Stimulated activated CD4-positive, alpha-beta T cell treated with anti-CD3 and anti-CD28 coated beads, TNF-alpha, amount 100 ng/mL, for 48 hours (primary cell): ENCODE data around the gene NPTX1.
"Not testable (repeated sequence)": the region's sequence is repeated elsewhere in the genome, so short reads cannot be mapped to it uniquely, and the experiment has no call there.

Source experiments
- DNase-seq, 3 donors: peaks; one replicate each; pipeline ENCODE4 v3.0.0-alpha.2; 2020; ENCODE audit warnings: low read depth in 3 of 3

NPTX1 gene, protein sequence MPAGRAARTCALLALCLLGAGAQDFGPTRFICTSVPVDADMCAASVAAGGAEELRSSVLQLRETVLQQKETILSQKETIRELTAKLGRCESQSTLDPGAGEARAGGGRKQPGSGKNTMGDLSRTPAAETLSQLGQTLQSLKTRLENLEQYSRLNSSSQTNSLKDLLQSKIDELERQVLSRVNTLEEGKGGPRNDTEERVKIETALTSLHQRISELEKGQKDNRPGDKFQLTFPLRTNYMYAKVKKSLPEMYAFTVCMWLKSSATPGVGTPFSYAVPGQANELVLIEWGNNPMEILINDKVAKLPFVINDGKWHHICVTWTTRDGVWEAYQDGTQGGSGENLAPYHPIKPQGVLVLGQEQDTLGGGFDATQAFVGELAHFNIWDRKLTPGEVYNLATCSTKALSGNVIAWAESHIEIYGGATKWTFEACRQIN

DNA sequence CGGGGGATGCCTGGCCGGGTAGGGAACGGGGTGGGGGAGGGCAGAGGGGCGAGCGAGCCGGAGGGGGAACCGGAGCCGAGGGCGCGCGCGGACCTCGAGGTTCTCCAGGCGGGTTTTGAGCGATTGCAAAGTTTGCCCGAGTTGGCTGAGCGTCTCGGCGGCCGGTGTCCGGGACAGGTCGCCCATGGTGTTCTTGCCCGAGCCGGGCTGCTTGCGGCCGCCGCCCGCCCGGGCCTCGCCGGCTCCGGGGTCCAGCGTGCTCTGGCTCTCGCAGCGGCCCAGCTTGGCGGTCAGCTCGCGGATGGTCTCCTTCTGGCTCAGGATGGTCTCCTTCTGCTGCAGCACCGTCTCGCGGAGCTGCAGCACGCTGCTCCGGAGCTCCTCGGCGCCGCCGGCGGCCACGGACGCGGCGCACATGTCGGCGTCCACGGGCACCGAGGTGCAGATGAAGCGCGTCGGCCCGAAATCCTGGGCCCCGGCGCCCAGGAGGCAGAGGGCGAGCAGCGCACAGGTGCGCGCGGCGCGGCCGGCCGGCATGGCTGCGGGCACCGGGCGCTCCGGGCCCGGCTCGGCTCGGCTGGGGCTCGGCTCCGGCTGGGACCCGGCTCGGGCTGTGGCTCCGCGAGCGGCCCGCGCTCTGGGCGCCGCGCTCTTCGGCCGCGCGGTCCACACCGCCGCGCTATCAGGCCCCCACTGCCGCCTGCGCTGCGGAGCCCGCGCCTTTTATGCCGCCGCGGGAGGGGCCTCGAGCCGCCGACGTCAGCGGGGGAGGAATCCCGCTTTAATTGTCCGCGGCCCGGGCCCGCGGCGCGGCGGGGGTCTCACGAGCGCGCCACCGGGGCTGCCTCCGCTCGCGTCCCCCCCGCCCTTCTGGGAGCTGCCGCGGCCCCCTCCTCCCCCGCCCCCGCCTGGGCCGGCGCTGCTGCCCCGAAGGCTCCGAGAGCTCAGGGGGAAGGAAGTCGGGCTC is at the start of gene NPTX1:
NPTX1 (minus strand) TSS at position 698 of the 967 bp plus-strand sequence; CDS start at position 537, 161 bp downstream.
- DNase-seq: no peak

DNA sequence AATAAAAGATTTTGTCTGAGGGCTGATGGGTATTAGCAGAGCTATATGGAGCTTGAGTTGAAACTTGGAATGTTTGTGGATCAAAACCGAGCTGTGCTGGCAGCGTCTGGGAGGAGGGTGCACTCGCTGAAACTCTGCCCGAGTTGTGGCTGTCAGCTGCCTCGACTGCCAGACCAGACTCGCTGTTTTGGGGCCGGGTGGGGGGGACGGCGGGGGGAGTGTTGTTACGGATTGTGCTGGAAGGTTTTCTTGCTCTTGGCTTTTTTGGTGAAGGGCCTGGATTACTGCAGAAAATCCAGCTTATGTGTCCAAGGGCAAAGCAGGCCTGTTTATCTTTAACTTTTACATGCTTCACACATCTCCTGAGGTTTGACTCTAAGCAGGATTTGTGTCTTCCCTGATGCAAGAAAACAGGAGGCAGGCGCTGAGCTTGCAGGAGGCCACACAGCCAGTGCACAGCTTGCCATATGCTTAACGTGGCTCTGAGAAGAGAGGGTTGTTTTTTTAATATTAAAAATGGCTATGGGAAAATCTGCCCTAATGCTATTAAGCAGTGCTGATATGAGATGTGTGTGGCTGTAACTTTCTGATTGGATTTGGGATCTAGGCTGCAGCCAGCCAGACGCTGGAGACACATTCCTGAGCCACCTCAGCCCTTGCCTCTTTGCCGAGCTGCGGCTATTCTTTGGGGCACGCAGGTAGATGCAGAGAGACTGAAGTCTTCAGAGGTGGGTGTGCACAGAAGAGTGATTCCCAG is 47.7 kb upstream of the NPTX1 start:
- DNase-seq: no peak

DNA sequence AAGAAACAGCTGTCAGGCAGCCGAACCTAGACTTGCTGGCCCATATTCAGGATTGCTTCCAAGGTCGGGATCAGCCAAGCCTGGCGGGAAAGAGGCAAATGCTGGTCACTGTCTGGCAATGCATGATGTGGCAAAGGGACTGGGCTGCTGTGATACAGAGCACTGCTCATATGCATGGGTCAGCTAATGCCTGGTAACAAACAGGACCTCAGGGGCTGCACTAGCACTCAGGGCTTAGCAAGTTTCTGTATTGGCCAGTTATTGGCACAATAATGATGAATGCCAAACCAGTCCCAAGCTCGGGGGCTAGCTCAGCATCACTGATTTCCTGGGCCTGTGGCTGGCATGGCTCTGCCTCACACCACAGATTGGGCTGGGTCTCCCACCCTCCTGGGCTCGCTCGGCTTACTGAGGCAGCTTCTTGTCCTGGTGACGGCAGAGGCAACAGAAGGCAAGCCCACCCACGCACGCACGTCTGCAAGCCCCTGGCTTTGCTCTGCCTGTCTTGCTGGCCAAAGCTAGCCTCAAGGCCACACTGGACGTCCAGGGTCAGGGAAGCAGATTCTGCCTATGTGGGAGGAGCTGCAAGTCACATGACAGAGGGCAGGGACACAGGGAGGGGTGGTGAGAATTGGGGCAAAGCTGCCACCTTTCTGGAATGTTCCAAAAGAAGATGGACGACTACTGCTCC is 46.8 kb upstream of the NPTX1 start:
- no peak for DNase-seq

DNA sequence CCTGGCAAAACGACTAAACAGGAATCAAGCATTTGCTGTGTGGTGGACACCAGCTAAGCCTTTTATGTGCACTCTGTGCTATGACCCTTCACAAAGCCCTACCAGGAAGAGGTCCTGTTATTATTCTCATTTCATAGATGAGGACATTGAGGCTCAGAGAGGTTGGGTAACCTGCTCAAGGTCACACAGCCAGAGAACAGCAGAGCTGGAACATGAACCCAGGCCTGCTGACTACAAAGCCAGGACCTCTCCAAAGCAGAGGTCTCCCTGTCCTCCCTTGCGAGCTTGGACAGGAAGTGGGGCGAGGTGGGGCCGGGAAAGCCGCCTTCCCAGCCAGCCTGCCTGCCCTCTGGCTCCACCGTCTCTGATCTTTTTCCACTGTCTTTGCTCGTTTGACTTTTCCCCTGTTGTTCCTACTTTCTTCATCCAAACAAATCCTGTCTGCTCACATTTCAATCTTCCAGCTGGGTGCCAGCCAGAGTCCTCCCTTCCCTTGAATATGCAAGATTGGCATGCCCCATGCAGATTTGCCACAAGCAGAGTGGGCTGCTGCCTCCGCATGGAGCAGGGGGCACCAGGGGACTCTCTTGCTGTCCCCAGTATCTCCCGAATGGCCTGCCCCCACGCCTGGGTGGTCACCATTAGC is 44.5 kb upstream of the NPTX1 start:
- DNase-seq: no peak

DNA sequence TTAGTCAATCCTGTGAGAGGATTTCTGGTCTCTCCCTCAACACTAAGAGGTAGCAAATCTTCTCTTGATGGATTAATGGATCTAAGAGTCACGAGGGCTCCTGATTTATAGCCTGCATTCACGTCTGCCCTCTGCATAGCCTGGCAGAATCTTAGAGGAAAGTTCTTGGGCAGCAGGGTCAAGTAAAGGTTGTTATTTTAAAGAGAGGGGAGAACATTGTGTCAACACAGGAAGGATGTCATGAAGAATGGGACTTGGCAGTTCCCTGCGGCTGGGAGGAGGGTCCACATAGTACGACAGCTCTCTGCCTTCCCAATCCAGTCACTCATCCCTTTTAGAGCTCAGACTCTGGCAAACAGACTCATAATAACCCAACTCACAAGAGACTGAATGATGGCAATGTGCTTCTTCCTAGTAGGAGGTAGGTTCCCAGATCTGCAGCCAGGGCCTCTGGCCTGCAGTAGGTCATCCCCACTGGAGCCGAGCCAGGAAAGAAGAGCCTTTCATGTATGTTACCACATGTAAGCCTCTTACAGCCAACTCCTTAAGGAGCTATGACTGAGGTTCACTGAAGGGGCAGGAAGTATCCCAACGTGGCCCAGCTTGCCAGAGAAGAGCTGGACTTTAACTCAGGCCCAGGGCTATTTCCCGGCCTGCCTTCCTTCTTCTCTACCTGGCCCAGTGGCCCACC is 42.8 kb upstream of the NPTX1 start:
- no peak for DNase-seq

DNA sequence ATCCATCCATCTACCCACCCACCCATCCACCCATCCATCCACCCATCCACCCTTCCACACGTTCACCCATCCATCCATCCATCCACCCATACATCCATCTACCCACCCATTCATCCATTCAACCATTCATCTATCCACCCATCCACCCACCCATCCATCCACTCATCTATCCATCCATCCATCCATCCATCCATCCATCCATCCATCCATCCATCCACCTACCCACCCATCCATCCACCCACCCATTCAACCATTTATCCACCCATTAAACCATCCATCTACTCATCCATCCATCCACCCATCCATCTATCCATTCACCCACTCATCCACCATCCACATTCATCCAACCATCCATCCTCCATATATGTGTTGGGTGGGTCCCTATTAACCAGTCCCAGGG is 42.0 kb upstream of the NPTX1 start:
- DNase-seq: no peak

DNA sequence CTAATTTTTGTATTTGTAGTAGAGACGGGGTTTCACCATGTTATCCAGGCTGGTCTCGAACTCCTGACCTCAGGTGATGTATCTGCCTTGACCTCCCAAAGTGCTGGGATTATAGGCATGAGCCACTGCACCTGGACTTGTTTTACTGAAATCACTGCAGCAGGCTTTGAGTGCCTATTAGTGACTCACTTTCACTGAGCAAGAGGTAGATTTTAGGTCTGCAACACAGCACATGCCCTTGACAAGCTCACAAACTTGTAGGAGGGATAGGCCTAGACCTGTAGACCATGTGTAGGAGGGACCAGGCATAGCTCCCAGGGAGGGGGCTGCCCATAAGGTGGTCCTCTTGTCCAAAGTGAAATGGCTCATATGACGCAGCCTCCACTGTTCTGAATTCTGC is 41.2 kb upstream of the NPTX1 start:
- DNase-seq: no peak

DNA sequence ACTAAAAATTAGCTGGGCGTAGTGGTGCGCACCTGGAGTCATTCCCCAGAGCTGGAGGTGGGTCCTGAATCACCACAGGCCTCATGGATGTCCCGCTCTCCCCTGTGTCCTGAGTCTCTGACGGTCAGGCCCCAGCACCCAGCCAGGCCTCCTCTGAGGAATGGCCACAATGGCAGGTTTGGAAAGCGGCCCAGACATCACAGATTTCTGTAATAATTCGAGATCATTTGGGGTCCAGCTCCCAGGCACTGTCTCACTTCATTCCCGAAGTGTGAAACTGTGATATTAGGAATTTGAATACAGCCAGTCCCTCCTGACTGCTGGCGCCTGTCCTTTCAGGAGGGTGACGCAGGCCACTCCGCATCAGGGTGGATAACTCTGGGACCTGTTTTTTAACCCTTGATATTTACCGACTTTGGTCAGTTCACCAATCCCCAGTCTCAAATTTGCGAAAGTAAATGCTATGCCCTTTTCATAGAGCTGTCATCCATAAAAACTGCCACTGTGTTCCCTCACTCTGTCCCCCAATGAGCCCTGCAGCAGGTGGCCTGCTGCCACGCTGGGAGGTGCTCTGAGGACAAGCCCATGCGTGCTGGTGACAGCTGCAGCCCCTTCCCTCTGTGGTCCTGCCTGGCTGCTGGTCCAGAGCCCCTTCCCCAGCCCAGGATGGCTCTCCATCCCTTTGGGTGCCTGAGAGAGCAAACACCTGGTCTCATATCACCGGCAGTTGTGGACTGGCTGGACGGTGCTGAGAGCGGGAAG is 39.9 kb upstream of the NPTX1 start:
- no peak for DNase-seq

DNA sequence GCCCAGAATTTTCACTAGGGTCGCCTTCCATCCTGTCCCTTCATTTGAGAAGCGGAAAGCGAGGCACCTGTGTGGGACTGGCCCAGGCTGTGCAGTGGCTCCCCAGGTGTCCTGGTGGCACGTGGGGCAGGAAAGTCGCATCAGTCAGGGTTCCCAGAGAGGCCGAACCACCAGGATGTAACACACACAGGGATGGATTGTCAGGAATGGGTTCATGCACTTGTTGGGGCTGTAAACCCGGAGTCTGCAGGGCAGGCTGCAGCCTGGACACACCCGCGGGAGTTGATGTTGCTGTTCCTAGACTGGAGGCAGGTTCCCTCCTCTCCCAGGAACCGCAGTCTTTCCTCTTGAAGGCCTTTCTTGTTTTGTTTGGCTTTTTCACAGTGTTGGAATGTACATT is 37.5 kb upstream of the NPTX1 start:
- DNase-seq: no peak

DNA sequence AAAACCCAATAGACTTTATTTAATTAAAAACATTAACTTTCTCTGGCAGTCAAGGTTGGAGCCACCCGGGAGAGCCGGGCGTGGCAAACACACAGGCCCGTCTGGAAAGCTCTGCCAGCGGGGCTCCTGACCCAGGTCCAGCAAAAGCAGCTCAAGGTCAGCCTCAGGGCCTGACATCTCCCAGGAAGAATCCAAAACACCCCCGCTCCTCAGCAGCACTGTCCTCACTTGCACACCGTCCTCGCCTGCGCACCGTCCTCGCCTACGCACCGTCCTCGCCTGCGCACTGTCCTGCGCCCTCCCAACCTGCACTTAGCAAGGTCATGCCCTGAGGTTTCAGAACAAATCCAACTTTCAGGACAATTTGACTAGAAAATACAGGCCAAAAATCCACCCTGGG is 36.8 kb upstream of the NPTX1 start:
- no peak for DNase-seq

DNA sequence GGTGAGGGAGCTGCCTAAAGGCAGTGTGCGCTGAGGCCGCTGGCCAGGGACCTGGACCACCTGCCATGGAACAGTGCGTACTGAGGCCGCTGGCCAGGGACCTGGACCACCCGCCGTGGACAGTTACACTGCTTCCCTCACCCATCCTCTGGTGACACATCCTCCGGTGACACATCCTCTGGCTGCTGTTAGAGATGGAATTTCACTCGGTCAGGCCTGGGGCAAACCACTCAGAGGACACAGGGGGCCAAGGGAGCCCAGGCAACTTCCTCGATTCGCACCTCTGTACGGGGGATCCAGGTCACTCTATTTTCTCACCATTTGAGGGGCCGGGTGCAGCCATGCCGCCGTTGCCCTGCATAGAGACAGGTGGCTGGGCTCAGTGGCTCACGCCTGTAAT is 35.8 kb upstream of the NPTX1 start:
- DNase-seq: no peak

DNA sequence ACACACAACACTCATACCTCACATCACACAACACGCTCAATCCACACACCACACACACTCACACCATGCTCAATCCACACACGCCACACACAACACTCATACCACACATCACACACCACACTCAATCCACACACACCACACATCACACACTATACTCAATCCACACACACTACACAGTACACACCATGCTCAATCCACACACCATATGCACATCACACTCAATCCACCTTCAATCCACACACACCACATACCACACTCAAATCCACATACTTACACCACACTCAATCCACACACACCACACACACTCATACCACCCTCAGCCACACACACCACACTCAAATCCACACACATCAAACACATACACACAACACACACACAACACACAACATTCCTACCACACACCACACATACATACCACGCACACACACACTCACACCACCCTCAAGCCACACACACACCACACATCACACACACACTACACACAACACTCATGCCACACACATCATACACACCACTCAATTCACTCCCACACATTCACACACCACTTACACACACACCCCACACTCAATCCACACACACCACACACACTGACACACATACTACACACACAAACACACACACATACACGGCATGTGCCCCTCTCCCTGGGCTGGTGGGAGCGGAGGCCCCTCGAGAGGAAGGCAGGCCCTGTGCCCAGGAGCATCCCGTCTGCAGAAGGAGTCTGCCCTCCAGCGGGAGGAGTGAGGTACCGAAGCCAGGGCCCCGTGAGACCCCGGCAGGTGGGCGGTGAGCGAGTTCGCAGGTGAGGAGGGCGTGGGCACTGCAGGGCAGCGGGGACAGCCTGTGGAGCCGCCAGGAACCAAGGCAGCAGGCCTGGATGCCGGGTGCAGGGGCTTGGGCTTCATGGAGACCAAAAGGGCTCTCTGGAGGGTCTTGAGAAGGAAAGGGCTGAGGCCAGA is 35.1 kb upstream of the NPTX1 start:
- DNase-seq: no peak

DNA sequence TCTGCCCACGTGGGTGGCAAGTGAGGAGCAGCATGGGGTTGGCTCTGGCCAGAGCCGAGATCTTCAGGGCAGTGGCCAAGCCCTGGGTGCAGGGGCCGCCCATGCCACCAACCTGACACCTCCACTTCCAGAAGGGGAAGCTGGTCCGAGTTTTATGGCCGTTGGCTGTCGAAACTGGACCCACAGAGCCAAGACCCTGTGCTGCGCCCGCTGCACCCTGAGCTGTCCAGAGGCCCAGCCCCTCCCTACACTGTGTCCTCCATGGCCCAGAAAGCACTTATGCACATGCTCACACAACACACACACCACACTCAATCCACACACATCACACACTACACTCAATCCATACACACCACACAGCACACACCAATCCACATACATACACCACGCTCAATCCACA is 34.4 kb upstream of the NPTX1 start:
- no peak for DNase-seq

DNA sequence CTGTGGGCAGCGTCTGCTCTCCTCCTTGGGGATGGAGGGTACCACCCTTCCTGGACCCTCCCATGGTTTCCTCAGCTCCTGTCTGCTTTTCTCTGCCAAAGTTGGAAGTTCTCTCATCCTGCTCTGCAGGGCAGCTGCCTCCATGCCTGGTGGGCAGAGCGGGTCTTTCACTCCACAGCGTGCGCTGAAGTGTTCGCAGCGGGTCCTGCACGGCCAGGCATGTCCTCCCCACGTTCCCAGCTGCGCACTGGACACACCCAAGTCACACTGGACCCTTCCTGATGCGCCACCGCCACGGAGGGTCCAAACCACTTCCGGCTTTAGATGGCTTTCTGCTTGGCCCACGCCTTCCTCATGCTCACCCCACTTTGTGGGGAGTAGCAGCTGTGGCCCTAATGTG is 33.7 kb upstream of the NPTX1 start:
- no peak for DNase-seq

DNA sequence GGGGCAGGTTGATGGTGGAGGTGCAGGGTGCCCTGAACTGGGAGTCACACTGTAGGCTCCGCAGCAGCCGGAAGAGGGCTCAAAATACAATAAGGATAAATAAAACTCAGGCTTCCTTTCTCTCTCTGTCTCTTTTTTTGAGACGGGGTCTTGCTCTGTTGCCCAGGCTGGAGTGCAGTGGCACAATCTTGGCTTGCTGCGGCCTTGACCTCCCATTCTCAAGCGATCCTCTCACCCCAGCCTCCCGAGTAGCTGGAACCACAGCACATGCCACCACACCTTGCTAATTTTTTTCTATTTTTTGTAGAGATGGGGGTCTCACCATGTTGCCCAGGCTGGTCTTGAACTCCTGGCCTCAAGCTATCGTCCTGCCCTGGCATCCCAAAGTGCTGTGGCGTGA is 32.9 kb upstream of the NPTX1 start:
- DNase-seq: no peak

DNA sequence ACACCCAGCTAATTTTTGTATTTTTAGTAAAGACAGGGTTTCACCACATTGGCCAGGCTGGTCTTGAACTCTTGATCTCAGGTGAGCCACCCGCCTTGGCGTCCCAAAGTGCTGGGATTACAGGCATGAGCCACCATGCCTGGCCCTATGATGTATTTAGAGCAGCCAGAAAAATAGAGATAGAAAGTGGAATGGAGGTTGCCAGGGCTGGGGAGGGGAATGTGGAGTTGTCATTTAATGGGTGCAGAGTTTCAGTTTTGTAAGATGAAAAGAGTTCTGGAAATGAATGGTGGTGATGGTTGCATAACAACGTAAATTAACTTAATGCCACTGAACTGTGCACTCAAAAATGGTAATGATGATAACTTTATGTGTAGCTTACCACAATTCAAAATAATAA is 31.6 kb upstream of the NPTX1 start:
- DNase-seq: no peak

DNA sequence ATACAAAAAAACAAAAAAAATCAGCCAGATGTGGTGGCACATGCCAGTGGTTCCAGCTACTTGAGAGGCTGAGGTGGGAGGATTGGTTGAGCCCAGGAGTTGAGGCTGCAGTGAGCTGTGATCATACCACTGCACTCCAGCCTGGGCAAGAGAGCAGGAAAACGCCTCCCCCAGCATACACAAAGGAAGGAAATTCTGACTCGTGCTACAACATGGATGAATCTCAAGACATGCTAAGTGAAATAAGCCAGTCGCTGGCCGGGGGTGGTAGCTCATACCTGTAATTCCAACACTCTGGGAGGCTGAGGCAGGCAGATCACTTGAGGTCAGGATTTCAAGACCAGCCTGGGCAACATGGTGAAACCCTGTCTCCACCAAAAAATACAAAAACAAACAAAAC is 30.8 kb upstream of the NPTX1 start:
- DNase-seq: not testable (repeated sequence)

DNA sequence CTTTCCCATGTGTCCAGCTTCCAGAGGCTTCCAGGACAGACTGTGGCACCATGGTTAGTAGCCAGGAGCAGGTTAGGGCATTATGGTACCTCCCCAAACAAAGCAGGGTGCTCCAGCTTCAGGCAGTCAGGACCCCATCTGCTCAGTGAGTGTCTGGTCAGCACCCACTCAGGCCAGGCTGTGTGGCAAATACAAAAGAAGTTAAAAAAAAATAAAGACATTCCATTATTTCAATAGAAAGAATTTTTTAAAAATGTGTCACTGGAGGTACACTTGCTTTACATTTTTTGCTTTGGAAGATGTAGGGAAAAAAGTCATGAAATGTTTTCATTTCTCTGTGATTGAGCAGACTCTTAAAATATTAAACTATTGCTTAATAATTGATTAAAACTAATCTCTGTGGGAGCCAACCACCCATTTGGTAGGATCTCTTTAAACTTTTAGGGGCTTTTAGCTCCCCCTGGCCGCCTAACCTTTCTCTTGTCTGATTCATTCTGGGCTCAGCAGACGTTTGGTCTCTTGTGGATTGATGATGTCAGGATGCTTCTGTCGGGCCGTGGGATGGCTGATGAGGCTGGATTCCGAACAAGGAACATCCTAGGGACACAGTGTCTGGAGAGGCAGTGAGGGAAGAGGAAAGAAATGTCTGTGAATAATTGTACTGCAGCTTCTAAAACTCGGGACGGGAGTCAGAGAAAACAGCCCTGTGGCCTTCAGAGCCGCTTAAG is 28.4 kb upstream of the NPTX1 start:
- DNase-seq: no peak
